ACHN (cell line): ENCODE measurements around the gene MTFR1L.

Source experiments
- DNase-seq: peaks from one replicate; pipeline ENCODE4 v3.0.0-alpha.2; 2015
- in situ Hi-C: cut with HindIII; loops from 2 replicates; pipeline ENCODE4 v1.10.0; 2017; ENCODE audit warnings: low sequenced_read_pairs, low pct_ligation_motif_present, low pct_unique_long_range_greater_than_20kb

MTFR1L gene

GRCh38 chr1:25804244-25804963 lies 15.3 kb upstream of the MTFR1L start:
- in situ Hi-C loops: no loop called here
- peak; percentile 22 for DNase-seq

- in situ Hi-C loops: no loop called here
- DNase-seq: no peak
Observed at GRCh38 chr1:25804964-25805862, 14.5 kb upstream of the MTFR1L start.

DNA sequence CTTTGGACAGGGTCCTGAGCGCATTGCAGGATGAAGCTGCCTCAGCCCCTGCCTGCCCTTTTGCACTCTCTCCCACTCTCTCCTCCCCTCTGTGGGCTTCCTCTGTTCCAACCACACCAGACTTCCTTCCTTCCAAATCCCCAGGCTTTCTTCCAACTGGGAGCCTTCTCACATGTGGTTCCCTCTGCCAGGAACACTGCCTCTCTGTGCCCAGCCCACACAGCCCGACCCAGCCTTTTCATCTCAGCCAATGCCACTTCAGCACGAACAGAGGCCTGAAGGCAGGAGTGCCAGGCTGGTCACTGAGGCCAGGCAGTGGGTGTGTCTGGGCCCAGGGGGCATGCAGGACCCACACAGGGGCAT lies 13.9 kb upstream of the MTFR1L start:
- in situ Hi-C loops: no loop called here
- no peak for DNase-seq

DNA sequence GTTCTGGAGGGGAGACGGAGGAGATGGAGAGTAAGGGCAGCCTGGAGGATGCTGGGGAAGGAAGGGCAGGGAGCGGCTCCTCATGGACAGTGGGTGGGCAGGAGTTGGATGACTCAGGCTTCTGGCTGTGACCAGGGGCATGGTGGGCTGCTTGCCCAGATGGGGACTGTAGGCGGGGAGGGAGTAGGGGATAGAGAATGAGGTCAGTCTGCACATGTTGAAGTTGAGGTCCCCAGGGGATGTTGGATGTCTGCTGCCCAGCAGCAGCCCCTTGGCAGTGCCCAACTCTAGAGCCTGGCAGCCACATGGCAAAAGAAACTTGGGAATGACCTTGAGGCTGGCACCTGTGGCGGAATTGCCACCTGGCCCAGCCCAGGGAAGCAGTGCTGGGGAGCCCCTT lies 13.3 kb upstream of the MTFR1L start:
- DNase-seq: no peak
- in situ Hi-C loops: no loop called here

GRCh38 chr1:25807480-25808390 lies 12.0 kb upstream of the MTFR1L start:
- in situ Hi-C loops: no loop called here

DNA sequence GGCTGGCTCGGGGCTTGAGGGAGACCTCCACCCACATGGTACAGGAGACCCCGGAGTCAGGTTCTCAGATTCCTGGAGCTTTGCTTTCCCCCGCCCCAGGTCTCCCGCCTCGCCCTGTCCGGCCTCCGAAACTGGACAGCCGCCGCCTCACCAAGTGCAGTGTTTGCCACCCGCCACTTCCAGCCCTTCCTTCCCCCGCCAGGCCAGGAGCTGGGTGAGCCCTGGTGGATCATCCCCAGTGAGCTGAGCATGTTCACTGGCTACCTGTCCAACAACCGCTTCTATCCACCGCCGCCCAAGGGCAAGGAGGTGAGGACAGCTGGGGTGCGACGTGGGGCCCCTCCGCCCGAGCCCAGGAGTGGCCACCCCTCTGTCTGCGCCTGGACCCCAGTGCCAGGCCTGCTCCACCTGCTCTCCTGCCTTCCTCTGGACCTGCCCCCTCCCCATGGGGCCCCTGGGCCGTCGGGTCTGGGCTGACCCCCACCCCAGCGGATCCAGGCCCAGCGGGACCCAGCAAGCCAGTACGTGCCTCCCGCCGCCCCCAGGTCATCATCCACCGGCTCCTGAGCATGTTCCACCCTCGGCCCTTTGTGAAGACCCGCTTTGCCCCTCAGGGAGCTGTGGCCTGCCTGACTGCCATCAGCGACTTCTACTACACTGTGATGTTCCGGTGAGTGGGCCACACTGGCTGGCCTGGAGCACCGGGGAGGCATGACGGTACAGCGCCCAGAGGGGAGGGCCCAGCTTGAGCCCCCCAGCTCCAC lies 11.1 kb upstream of the MTFR1L start:
- DNase-seq: no peak
- in situ Hi-C loops: no loop called here

More at GRCh38 chr1:25807480-25808390, 12.0 kb upstream of the MTFR1L start:
- DNase-seq: no peak

GRCh38 chr1:25809283-25809926 lies 10.3 kb upstream of the MTFR1L start:
- no peak for DNase-seq
- in situ Hi-C loops: no loop called here

DNA sequence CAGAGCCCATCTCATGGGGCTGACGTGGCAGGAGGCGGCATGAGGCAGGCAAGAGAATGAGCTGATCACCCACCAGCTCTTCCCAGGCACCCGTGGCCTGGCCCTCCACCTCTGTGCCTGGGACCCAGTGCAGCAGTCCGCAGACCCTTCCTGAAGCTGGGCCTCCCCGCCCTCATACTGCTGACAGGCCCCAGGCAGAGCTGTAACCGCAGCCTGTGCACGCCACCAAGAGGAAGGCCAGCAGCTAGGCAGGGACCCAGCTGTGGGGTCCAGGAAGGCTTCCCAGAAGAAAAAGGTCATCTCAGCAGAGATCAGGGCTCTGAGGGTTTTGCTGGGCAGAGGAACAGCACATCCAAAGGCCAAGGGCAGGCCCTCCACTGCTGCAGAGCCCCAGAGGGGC lies 9.8 kb upstream of the MTFR1L start:
- in situ Hi-C loops: no loop called here
- DNase-seq: no peak

GRCh38 chr1:25810341-25811299 lies 9.1 kb upstream of the MTFR1L start:
- in situ Hi-C loops: no loop called here
- DNase-seq: peak; percentile 50

GRCh38 chr1:25811384-25812082 lies 8.2 kb upstream of the MTFR1L start:
- DNase-seq: no peak
- in situ Hi-C loops: no loop called here

DNA sequence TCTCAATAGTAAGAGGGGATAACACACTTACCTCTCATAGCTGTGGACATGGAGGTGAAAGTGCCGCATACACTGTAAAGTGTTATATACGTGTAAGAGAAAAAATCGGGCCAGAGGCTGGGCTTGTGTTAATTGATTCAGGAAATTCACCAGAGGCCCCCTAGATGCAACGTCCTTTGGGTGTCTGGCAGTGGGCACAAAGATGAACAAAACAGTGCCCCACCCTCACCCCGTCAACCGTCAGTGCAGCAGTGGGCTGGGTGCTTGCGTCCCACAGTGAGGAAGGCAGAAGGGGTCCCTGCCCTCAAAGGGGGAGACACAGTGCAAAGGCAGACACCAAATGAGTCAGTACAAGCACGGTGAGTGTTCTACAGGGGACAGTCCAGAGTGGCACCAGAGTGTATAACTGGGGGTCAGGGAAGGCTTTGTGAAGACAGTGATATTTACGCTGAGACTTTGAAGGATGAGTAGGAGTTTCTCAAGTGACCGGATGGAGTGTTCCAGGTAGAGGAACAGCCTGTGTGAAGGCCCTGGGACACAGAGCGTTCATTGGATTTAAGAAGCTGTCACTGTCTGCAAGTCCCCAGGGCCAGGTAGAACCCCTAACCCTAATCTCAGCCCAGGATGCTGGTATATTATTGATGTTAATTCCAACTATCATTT lies 6.6 kb upstream of the MTFR1L start:
- in situ Hi-C loops: no loop called here
- DNase-seq: no peak

GRCh38 chr1:25813734-25814471 lies 5.9 kb upstream of the MTFR1L start:
- no peak for DNase-seq
- in situ Hi-C loops: no loop called here

GRCh38 chr1:25814549-25815087 lies 5.1 kb upstream of the MTFR1L start:
- no peak for DNase-seq
- in situ Hi-C loops: no loop called here

GRCh38 chr1:25815208-25816111 lies 4.3 kb upstream of the MTFR1L start:
- DNase-seq: no peak
- in situ Hi-C loops: no loop called here
